IPS DF 19.7 (cell line): Measurements from ENCODE around the gene ARL2BP.
"Not testable (repeated sequence)": the region's sequence is repeated elsewhere in the genome, so short reads cannot be mapped to it uniquely, and the experiment has no call there.

ENCODE experiments used
- DNase-seq: peaks from one replicate; pipeline ENCODE4 v3.0.0-alpha.2; 2013; ENCODE audit warnings: low read depth, low spot score

The ARL2BP gene

GRCh38 chr16:57263541-57264351 lies 18.7 kb downstream of the ARL2BP start:
- no peak for DNase-seq

GRCh38 chr16:57264381-57264780 lies 19.3 kb downstream of the ARL2BP start:
- DNase-seq, result no peak

- no peak for DNase-seq
Observed at GRCh38 chr16:57264950-57265371, 19.9 kb downstream of the ARL2BP start.

- DNase-seq, result no peak
Observed at GRCh38 chr16:57265850-57266530, 20.9 kb downstream of the ARL2BP start.

- no peak for DNase-seq
Observed at GRCh38 chr16:57266531-57267260, 21.6 kb downstream of the ARL2BP start.

GRCh38 chr16:57267343-57267742 lies 22.3 kb downstream of the ARL2BP start:
- not testable (repeated sequence) for DNase-seq

- no peak for DNase-seq
Observed at GRCh38 chr16:57268804-57269800, 24.0 kb downstream of the ARL2BP start.

- no peak for DNase-seq
Observed at GRCh38 chr16:57270221-57271062, 25.4 kb downstream of the ARL2BP start.

- DNase-seq, result no peak
Observed at GRCh38 chr16:57271063-57271345, 25.9 kb downstream of the ARL2BP start.

GRCh38 chr16:57271867-57272495 lies 26.9 kb downstream of the ARL2BP start:
- DNase-seq, result no peak

- DNase-seq, result no peak
Observed at GRCh38 chr16:57273359-57273758, 28.3 kb downstream of the ARL2BP start.

GRCh38 chr16:57273826-57274225 lies 28.8 kb downstream of the ARL2BP start:
- no peak for DNase-seq

GRCh38 chr16:57275946-57276345 lies 30.9 kb downstream of the ARL2BP start:
- not testable (repeated sequence) for DNase-seq

- DNase-seq, result no peak
Observed at GRCh38 chr16:57276596-57276995, 31.5 kb downstream of the ARL2BP start.

- no peak for DNase-seq
Observed at GRCh38 chr16:57277586-57277985, 32.5 kb downstream of the ARL2BP start.

- DNase-seq, result no peak
Observed at GRCh38 chr16:57278494-57278893, 33.4 kb downstream of the ARL2BP start.

- DNase-seq, result no peak
Observed at GRCh38 chr16:57279780-57280638, 35.0 kb downstream of the ARL2BP start.

- DNase-seq, result no peak
Observed at GRCh38 chr16:57281791-57282190, 36.7 kb downstream of the ARL2BP start.
